AG09319 (cell line): ENCODE measurements around the gene GMEB1.
"Not testable (repeated sequence)": the region's sequence is repeated elsewhere in the genome, so short reads cannot be mapped to it uniquely, and the experiment has no call there.

Source experiments
- DNase-seq: peaks from one replicate; pipeline ENCODE4 v3.0.0-alpha.2; 2010; ENCODE audit warnings: low read depth; ENCODE audit errors: extremely low read depth
- CTCF ChIP-seq: IDR thresholded peaks from 2 replicates; pipeline ENCODE4 v1.5.1; 2011; ENCODE audit warnings: low read depth, mild to moderate bottlenecking, inconsistent platforms, low read length, moderate library complexity

Gene GMEB1

GRCh38 chr1:28656335-28656734 is 12.2 kb upstream of the GMEB1 start:
- TF ChIP-seq CTCF: no peak
- DNase-seq: no peak

DNA sequence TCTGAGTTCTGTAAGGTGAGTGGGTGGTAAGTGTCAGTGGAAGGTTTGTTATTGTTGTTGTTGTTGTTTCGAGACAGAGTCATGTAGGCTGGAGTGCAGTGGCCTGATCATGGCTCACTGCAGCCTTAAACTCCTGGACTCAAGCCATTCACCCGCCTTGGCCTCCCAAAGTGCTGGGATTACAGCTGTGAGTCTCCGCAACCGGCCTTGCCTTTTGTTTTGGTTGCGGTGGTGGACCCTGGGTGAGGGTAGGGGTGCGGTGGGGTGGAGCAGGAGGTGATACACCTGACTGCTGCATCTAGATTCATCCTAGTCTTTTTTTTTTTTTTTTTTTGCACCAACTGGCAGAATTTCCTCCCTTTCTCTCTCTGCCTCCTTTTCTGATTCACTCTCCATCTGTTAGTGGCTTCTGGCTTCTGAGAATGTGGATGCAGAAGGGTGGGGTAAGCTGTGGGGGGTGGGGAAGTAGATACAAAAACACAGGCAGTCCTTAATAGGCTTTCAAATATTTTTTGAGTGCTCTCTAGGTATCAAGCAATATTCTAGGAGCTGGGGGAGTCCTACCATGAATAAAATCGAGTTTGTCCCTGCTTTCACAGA is 4.6 kb upstream of the GMEB1 start:
- no peak for DNase-seq
- no peak for TF ChIP-seq CTCF

DNA sequence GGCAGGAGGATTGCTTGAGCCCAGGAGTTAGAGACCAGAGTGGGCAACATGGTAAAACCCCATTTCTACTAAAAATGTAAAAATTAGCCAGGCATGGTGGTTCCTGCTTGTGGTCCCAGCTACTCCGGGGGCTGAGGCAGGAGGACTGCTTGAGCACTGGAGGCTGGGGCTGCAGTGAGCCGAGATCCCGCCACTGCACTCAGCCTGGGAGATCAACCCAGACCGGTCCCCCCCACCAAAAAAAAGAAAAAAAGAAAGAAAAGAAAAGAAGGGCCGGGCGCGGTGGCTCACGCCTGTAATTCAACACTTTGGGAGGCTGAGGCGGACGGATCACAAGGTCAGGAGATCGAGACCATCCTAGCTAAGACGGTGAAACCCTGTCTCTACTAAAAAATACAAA is 1.8 kb upstream of the GMEB1 start:
- no peak for DNase-seq
- TF ChIP-seq CTCF: no peak

- no peak for DNase-seq
- TF ChIP-seq CTCF: no peak
These were observed 556 bp downstream of the GMEB1 start for GRCh38 chr1:28668956-28669723.

GRCh38 chr1:28671254-28671780 is 2.7 kb downstream of the GMEB1 start:
- no peak for TF ChIP-seq CTCF
- no peak for DNase-seq

DNA sequence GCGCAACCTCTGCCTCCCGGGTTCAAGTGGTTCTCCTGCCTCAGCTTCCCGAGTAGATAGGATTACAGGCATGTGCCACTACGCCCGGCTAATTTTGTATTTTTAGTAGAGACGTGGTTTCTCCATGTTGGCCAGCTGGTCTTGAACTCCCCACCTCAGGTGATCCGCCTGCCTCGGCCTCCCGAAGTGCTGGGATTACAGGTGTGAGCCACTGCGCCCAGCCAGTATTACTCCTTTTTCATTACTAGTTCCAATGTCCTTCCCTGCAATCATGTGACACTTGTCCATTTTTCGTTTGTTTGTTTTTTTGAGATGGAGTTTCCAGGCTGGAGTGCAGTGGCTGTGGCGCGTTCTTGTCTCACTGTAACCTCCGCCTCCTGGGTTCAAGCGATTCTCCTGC is 4.4 kb downstream of the GMEB1 start:
- not testable (repeated sequence) for DNase-seq

GRCh38 chr1:28675924-28676257 is 7.3 kb downstream of the GMEB1 start:
- DNase-seq: no peak
- no peak for TF ChIP-seq CTCF
